H9 (cell line): ENCODE measurements around the gene FABP7. TPM values are rescaled to one million over a fixed set of nuclear protein-coding genes. Genes with fewer than 3 reads are reported as not detected.

Experiments
- DNase-seq: peaks from one replicate; pipeline ENCODE4 v3.0.0-alpha.2; 2017
- H2AFZ ChIP-seq: one replicate; pipeline ENCODE4 v1.6.1; 2013; ENCODE audit warnings: mild to moderate bottlenecking, low read length, control low read depth, moderate library complexity
- H2AK5ac ChIP-seq: 2 replicates; pipeline ENCODE4 v1.6.1; 2013; ENCODE audit warnings: low read length, control low read depth, mixed read lengths; ENCODE audit not compliant: insufficient read length
- H2BK120ac ChIP-seq: one replicate; pipeline ENCODE4 v1.6.1; 2013; ENCODE audit warnings: low read depth, mild to moderate bottlenecking, low read length, control low read depth, inconsistent platforms; ENCODE audit not compliant: poor library complexity, severe bottlenecking
- H2BK12ac ChIP-seq: 2 replicates; pipeline ENCODE4 v1.6.1; 2013; ENCODE audit warnings: low read length, control low read depth, mixed read lengths, low read depth; ENCODE audit not compliant: insufficient read length
- H2BK15ac ChIP-seq: 2 replicates; pipeline ENCODE4 v1.6.1; 2013; ENCODE audit warnings: low read depth, low read length, control low read depth
- H2BK20ac ChIP-seq: one replicate; pipeline ENCODE4 v1.6.1; 2013; ENCODE audit warnings: low read depth, mild to moderate bottlenecking, low read length, control low read depth, inconsistent platforms; ENCODE audit not compliant: poor library complexity, severe bottlenecking
- H2BK5ac ChIP-seq: 2 replicates; pipeline ENCODE4 v1.6.1; 2013; ENCODE audit warnings: low read length, control low read depth, mixed read lengths; ENCODE audit not compliant: insufficient read length
- H3K14ac ChIP-seq: 2 replicates; pipeline ENCODE4 v1.6.1; 2013; ENCODE audit warnings: low read length, control low read depth; ENCODE audit not compliant: insufficient read depth
- H3K18ac ChIP-seq: 2 replicates; pipeline ENCODE4 v1.6.1; 2013; ENCODE audit warnings: low read depth, mild to moderate bottlenecking, mixed read lengths, low read length, control low read depth; ENCODE audit not compliant: insufficient read length
- H3K23ac ChIP-seq: 2 replicates; pipeline ENCODE4 v1.6.1; 2013; ENCODE audit warnings: low read length, control low read depth, mixed read lengths, low read depth; ENCODE audit not compliant: insufficient read length
- H3K23me2 ChIP-seq: 2 replicates; pipeline ENCODE4 v1.6.1; 2013; ENCODE audit warnings: low read depth, mild to moderate bottlenecking, mixed read lengths, low read length, control low read depth; ENCODE audit not compliant: insufficient read length, poor library complexity, severe bottlenecking
- H3K27ac ChIP-seq: 2 replicates; pipeline ENCODE4 v1.5.1; 2013; ENCODE audit warnings: low read length, control low read depth, mixed read lengths, low read depth; ENCODE audit not compliant: insufficient read length
- H3K27me3 ChIP-seq: 2 replicates; pipeline ENCODE4 v1.6.1; 2013; ENCODE audit warnings: low read length, control low read depth, inconsistent platforms; ENCODE audit not compliant: insufficient read depth
- H3K4ac ChIP-seq: 2 replicates; pipeline ENCODE4 v1.6.1; 2013; ENCODE audit warnings: low read depth, mild to moderate bottlenecking, control low read depth, inconsistent platforms, low read length, moderate library complexity
- H3K4me1 ChIP-seq: 2 replicates; pipeline ENCODE4 v1.6.1; 2013; ENCODE audit warnings: low read length, control low read depth, inconsistent platforms; ENCODE audit not compliant: insufficient read depth
- H3K4me2 ChIP-seq: 2 replicates; pipeline ENCODE4 v1.6.1; 2013; ENCODE audit warnings: low read length, control low read depth, mixed read lengths; ENCODE audit not compliant: insufficient read length, insufficient read depth
- H3K56ac ChIP-seq: 2 replicates; pipeline ENCODE4 v1.6.1; 2013; ENCODE audit warnings: low read depth, mild to moderate bottlenecking, mixed read lengths, low read length, control low read depth; ENCODE audit not compliant: insufficient read length
- H3K79me1 ChIP-seq: 2 replicates; pipeline ENCODE4 v1.6.1; 2013; ENCODE audit warnings: low read depth, mild to moderate bottlenecking, moderate library complexity, low read length, control low read depth, inconsistent platforms; ENCODE audit not compliant: insufficient read depth, poor library complexity, severe bottlenecking
- H3K79me2 ChIP-seq: 2 replicates; pipeline ENCODE4 v1.6.1; 2013; ENCODE audit warnings: low read length, control low read depth, inconsistent platforms; ENCODE audit not compliant: insufficient read depth
- H3K9ac ChIP-seq: 2 replicates; pipeline ENCODE4 v1.6.1; 2013; ENCODE audit warnings: low read length, control low read depth, mixed read lengths; ENCODE audit not compliant: insufficient read length; ENCODE audit errors: extremely low read depth
- H3K9me3 ChIP-seq: one replicate; pipeline ENCODE4 v1.6.1; 2013; ENCODE audit warnings: low read depth, low read length, inconsistent platforms; ENCODE audit not compliant: control insufficient read depth
- H3T11ph ChIP-seq: one replicate; pipeline ENCODE4 v1.6.1; 2013; ENCODE audit warnings: mild to moderate bottlenecking, low read length, control low read depth, inconsistent platforms
- H4K20me1 ChIP-seq: one replicate; pipeline ENCODE4 v1.6.1; 2013; ENCODE audit not compliant: control insufficient read depth, insufficient read length, insufficient read depth
- H4K5ac ChIP-seq: 2 replicates; pipeline ENCODE4 v1.6.1; 2013; ENCODE audit warnings: low read depth, mild to moderate bottlenecking, mixed read lengths, low read length, control low read depth; ENCODE audit not compliant: insufficient read length
- H4K8ac ChIP-seq: replicated peaks from 2 replicates; pipeline ENCODE4 v1.6.1; 2013; ENCODE audit warnings: low read length, control low read depth, mixed read lengths, low read depth; ENCODE audit not compliant: insufficient read length
- H4K91ac ChIP-seq: 2 replicates; pipeline ENCODE4 v1.6.1; 2013; ENCODE audit warnings: low read depth, mild to moderate bottlenecking, moderate library complexity, mixed read lengths, low read length, control low read depth; ENCODE audit not compliant: insufficient read length
- H3K27ac Mint-ChIP-seq, 3 experiments: 2 replicates in 2 of 3; 3 replicates in 1 of 3; pipeline ENCODE4 v1.8.0; 2020 to 2021; ENCODE audit warnings: mixed read lengths in 3 of 3, mild to moderate bottlenecking in 1 of 3, moderate library complexity in 1 of 3
- H3K27me3 Mint-ChIP-seq: 2 replicates; pipeline ENCODE4 v1.8.0; 2021; ENCODE audit warnings: low read depth, mild to moderate bottlenecking, moderate library complexity, mixed read lengths
- H3K36me3 Mint-ChIP-seq, 3 experiments: 2 replicates in 2 of 3; 3 replicates in 1 of 3; pipeline ENCODE4 v1.8.0; 2020 to 2021; ENCODE audit warnings: low read depth in 3 of 3, mixed read lengths in 3 of 3; ENCODE audit not compliant: insufficient read depth in 1 of 3
- H3K4me1 Mint-ChIP-seq, 2 experiments: 2 replicates each; pipeline ENCODE4 v1.8.0; 2020; ENCODE audit warnings: mixed read lengths in 2 of 2
- H3K4me3 Mint-ChIP-seq, 2 experiments: 2 replicates in 1 of 2; 3 replicates in 1 of 2; pipeline ENCODE4 v1.8.0; 2020 to 2021; ENCODE audit warnings: mild to moderate bottlenecking in 2 of 2, mixed read lengths in 2 of 2, moderate library complexity in 1 of 2
- H3K9me3 Mint-ChIP-seq, 2 experiments: 2 replicates in 1 of 2; 3 replicates in 1 of 2; pipeline ENCODE4 v1.8.0; 2020; ENCODE audit warnings: mild to moderate bottlenecking in 2 of 2, mixed read lengths in 2 of 2, moderate library complexity in 1 of 2
- CTCF ChIP-seq: fragments of 200-600 bp; sonication (generic); conservative IDR thresholded peaks from 3 replicates; pipeline ENCODE4 v1.8.0; 2021; ENCODE audit warnings: antibody characterized with exemption, mild to moderate bottlenecking
- WGBS: extraction: QIAGEN DNeasy Blood & Tissue Kit; methylation state at CpG from one replicate; pipeline ENCODE4 v1.1.7; 2013; ENCODE audit warnings: missing lambda C conversion rate, low lambda C conversion rate, mixed read lengths; ENCODE audit not compliant: insufficient read length; ENCODE audit errors: extremely low coverage; 5-methylcytosine and 5-hydroxymethylcytosine counted together
- total RNA-seq: library from RNA; stranded (reverse); gene quantifications from 2 replicates; pipeline ENCODE4 v1.2.1, GENCODE V29; 2021

Gene FABP7
- total RNA-seq, 1 experiment from 2014 or later = 3.9 TPM

- Histone ChIP-seq H4K5ac (no peak overlapping the region), H3K23me2 (no peaks in the 10 kb centered on the region), H2BK12ac (no peak overlapping the region), H2BK20ac (no peak overlapping the region), H3K56ac (no peak overlapping the region), H3K9ac (no peak overlapping the region), H2BK120ac (no peak overlapping the region), H3K27me3 (no peaks in the 10 kb centered on the region), H3T11ph (no peak overlapping the region), H2BK15ac (no peak overlapping the region), H4K91ac (no peak overlapping the region), H3K79me2 (no peaks in the 10 kb centered on the region), H3K4me1 (peaks cover 3% of the 10 kb centered on the region; the same call in 1 of the 2 replicates), H2BK5ac (no peak overlapping the region), H2AK5ac (no peak overlapping the region), H4K20me1 (no peaks in the 10 kb centered on the region), H3K23ac (no peak overlapping the region), H3K14ac (no peak overlapping the region), H3K18ac (no peak overlapping the region), H3K4ac (no peak overlapping the region), H3K9me3 (no peaks in the 10 kb centered on the region), H3K4me2 (peak overlapping the region; percentile 30), H4K8ac (no peak overlapping the region), H2AFZ (no peak overlapping the region), H3K79me1 (no peaks in the 10 kb centered on the region), H3K27ac (no peak overlapping the region)
- H3K27me3 Mint-ChIP-seq = no peaks in the 10 kb centered on the region; the same call in 1 of the 2 replicates
- peaks cover 25 to 37% of the 10 kb centered on the region in 2 experiments for H3K4me1 Mint-ChIP-seq
- no peak for TF ChIP-seq CTCF
- H3K4me3 Mint-ChIP-seq = peak overlapping the region; percentile 42 to 71
- peak; percentile 84 for DNase-seq
- WGBS = no CpG with 5 or more reads among the region's 13 CpGs
- H3K36me3 Mint-ChIP-seq = no peaks in the 10 kb centered on the region
- H3K9me3 Mint-ChIP-seq = no peaks in the 10 kb centered on the region
- H3K27ac Mint-ChIP-seq = peak overlapping the region in 2 of 3 experiments; percentile 86 to 87; a peak in 4 of 7 replicates
These were observed 393 bp upstream of the FABP7 start for GRCh38 chr6:122778985-122779661.
